ENCODE measurements around the gene FAM43B.

Gene FAM43B

GRCh38 chr1:20552728-20553445 lies 514 bp downstream of the FAM43B start:
- DNase-seq: no peak

GRCh38 chr1:20555025-20555757 lies 2.8 kb downstream of the FAM43B start:
- no peak for DNase-seq

- no peak for DNase-seq
Measured at GRCh38 chr1:20555758-20556120, 3.4 kb downstream of the FAM43B start.

GRCh38 chr1:20558191-20558590 lies 5.8 kb downstream of the FAM43B start:
- no peak for DNase-seq

- no peak for DNase-seq
Measured at GRCh38 chr1:20560966-20561365, 8.6 kb downstream of the FAM43B start.

GRCh38 chr1:20565234-20565633 lies 12.9 kb downstream of the FAM43B start:
- no peak for DNase-seq

- DNase-seq: no peak
Measured at GRCh38 chr1:20569523-20570098, 17.2 kb downstream of the FAM43B start.

- no peak for DNase-seq
Measured at GRCh38 chr1:20571427-20571826, 19.1 kb downstream of the FAM43B start.

GRCh38 chr1:20573987-20574386 lies 21.6 kb downstream of the FAM43B start:
- no peak for DNase-seq

GRCh38 chr1:20574686-20575540 lies 22.5 kb downstream of the FAM43B start:
- DNase-seq: peak; percentile 21 to 38

- no peak for DNase-seq
Measured at GRCh38 chr1:20575541-20576336, 23.4 kb downstream of the FAM43B start.

GRCh38 chr1:20578062-20578461 lies 25.7 kb downstream of the FAM43B start:
- DNase-seq: no peak

GRCh38 chr1:20578721-20579395 lies 26.5 kb downstream of the FAM43B start:
- DNase-seq: no peak

GRCh38 chr1:20584890-20585289 lies 32.5 kb downstream of the FAM43B start:
- no peak for DNase-seq

- no peak for DNase-seq
Measured at GRCh38 chr1:20586953-20587660, 34.7 kb downstream of the FAM43B start.

- DNase-seq: no peak
Measured at GRCh38 chr1:20587661-20588053, 35.3 kb downstream of the FAM43B start.

GRCh38 chr1:20588634-20589225 lies 36.4 kb downstream of the FAM43B start, which contains the start of gene CDA:
TSS of gene CDA (plus strand) at chr1:20589097. CDS start at chr1:20589130, 33 bp downstream.
- no peak for DNase-seq

- no peak for DNase-seq
Measured at GRCh38 chr1:20589331-20590278, 37.2 kb downstream of the FAM43B start.

- DNase-seq: no peak
Measured at GRCh38 chr1:20590306-20590777, 38.0 kb downstream of the FAM43B start.
